HEK293 (cell line): ENCODE data around the gene SLC43A3.

Source experiments
- CTCF ChIA-PET: fragments of 350-600 bp; formaldehyde crosslinking; extraction: SDS; loops from one replicate; lab custom pipeline; 2021; ENCODE audit warnings: antibody characterized with exemption; lab: Yijun Ruan, JAX
- POLR2A ChIA-PET: fragments of 300-600 bp; formaldehyde crosslinking; extraction: SDS; loops from one replicate; lab custom pipeline; 2020; ENCODE audit warnings: antibody characterized with exemption, inconsistent platforms; lab: Yijun Ruan, JAX
- H3K27ac ChIP-seq: fragments of 200-500 bp; sonication (Bioruptor generic); 2 replicates; pipeline ENCODE4 v1.5.1; 2014; ENCODE audit warnings: low read depth, low read length, control low read depth, inconsistent platforms; ENCODE audit errors: extremely low read depth
- H3K36me3 ChIP-seq, 2 experiments: fragments of 200-500 bp in 1 of 2; sonication (Bioruptor generic) in 1 of 2; 1 replicate in 1 of 2; 2 replicates in 1 of 2; pipeline ENCODE4 v1.5.1; 2014 to 2017; ENCODE audit warnings: inconsistent platforms in 2 of 2, low read length in 2 of 2; ENCODE audit not compliant: control insufficient read depth in 2 of 2, insufficient read depth in 1 of 2
- H3K4me1 ChIP-seq: fragments of 200-500 bp; sonication (Bioruptor generic); 2 replicates; pipeline ENCODE4 v1.5.1; 2014; ENCODE audit warnings: mild to moderate bottlenecking, low read length, inconsistent platforms; ENCODE audit not compliant: control insufficient read depth, insufficient read depth
- H3K4me3 ChIP-seq: 2 replicates; pipeline ENCODE4 v1.5.1; 2011; ENCODE audit warnings: low read depth, mild to moderate bottlenecking, control low read depth, low read length, moderate library complexity
- H3K9me3 ChIP-seq: fragments of 200-500 bp; sonication (Bioruptor generic); 2 replicates; pipeline ENCODE4 v1.5.1; 2014; ENCODE audit warnings: low read depth, low read length, inconsistent platforms; ENCODE audit not compliant: control insufficient read depth, insufficient read depth
- ATF2 ChIP-seq: fragments of 450-650 bp; formaldehyde crosslinking; IDR thresholded peaks from 2 replicates; pipeline ENCODE4 v1.5.1; 2016; ENCODE audit warnings: missing biosample characterization, missing genetic modification characterization, low read depth
- BCL11B ChIP-seq: fragments of 450-650 bp; formaldehyde crosslinking; IDR thresholded peaks from 2 replicates; pipeline ENCODE4 v1.5.1; 2016; ENCODE audit warnings: low read depth, missing biosample characterization, missing genetic modification characterization
- SCRT1 ChIP-seq: fragments of 450-650 bp; formaldehyde crosslinking; IDR thresholded peaks from 2 replicates; pipeline ENCODE4 v1.5.1; 2016; ENCODE audit warnings: missing biosample characterization, missing genetic modification characterization, borderline replicate concordance
- TSHZ1 ChIP-seq: fragments of 450-650 bp; formaldehyde crosslinking; IDR thresholded peaks from 2 replicates; pipeline ENCODE4 v1.5.1; 2016; ENCODE audit warnings: missing biosample characterization, missing genetic modification characterization, borderline replicate concordance
- ZBTB1 ChIP-seq: fragments of 450-650 bp; formaldehyde crosslinking; IDR thresholded peaks from 2 replicates; pipeline ENCODE4 v1.5.1; 2016; ENCODE audit warnings: missing biosample characterization, missing genetic modification characterization
- ZEB2 ChIP-seq: fragments of 450-650 bp; formaldehyde crosslinking; IDR thresholded peaks from 2 replicates; pipeline ENCODE4 v1.5.1; 2016; ENCODE audit warnings: missing biosample characterization, missing genetic modification characterization
- ZFHX2 ChIP-seq: fragments of 450-650 bp; formaldehyde crosslinking; conservative IDR thresholded peaks from 2 replicates; pipeline ENCODE4 v1.5.1; 2016; ENCODE audit warnings: missing biosample characterization, missing genetic modification characterization
- ZNF112 ChIP-seq: fragments of 450-650 bp; formaldehyde crosslinking; IDR thresholded peaks from 2 replicates; pipeline ENCODE4 v1.5.0; 2017; ENCODE audit warnings: missing biosample characterization, missing genetic modification characterization
- ZNF580 ChIP-seq: fragments of 450-650 bp; formaldehyde crosslinking; IDR thresholded peaks from 2 replicates; pipeline ENCODE4 v1.5.1; 2016; ENCODE audit warnings: missing biosample characterization, missing genetic modification characterization
- ZNF768 ChIP-seq: fragments of 450-650 bp; formaldehyde crosslinking; IDR thresholded peaks from 2 replicates; pipeline ENCODE4 v1.5.1; 2018; ENCODE audit warnings: missing biosample characterization, mild to moderate bottlenecking, missing genetic modification characterization
- ZNF792 ChIP-seq: fragments of 450-650 bp; formaldehyde crosslinking; IDR thresholded peaks from 2 replicates; pipeline ENCODE4 v1.5.1; 2016; ENCODE audit warnings: missing biosample characterization, missing genetic modification characterization
- TF ChIP-seq, protein P1 (sequence below): fragments of 450-650 bp; formaldehyde crosslinking; IDR thresholded peaks from 2 replicates; pipeline ENCODE4 v1.5.1; 2016; ENCODE audit warnings: missing biosample characterization, missing genetic modification characterization, low read depth
- TF ChIP-seq, protein P2 (sequence below): fragments of 450-650 bp; formaldehyde crosslinking; IDR thresholded peaks from 2 replicates; pipeline ENCODE4 v1.5.1; 2017; ENCODE audit warnings: missing biosample characterization, mild to moderate bottlenecking, missing genetic modification characterization, moderate library complexity

The SLC43A3 gene

GRCh38 chr11:57376095-57377090 lies 50.5 kb downstream of the SLC43A3 start:
- Histone ChIP-seq H3K36me3 (no peaks in the 10 kb centered on the region), H3K27ac (no peak overlapping the region), H3K4me1 (no peaks in the 10 kb centered on the region), H3K4me3 (no peak overlapping the region), H3K9me3 (no peaks in the 10 kb centered on the region)
- ChIA-PET POLR2A (no interaction called here), CTCF (no interaction called here)
- no peak for TF ChIP-seq TSHZ1 (tag by site-specific recombination)
- no peak for TF ChIP-seq ZNF580 (tag by site-specific recombination)
- no peak for TF ChIP-seq SCRT1 (tag by site-specific recombination)
- TF ChIP-seq BCL11B (tag by site-specific recombination) = no peak
- no peak for TF ChIP-seq ZEB2

- Histone ChIP-seq H3K4me1 (no peaks in the 10 kb centered on the region), H3K9me3 (no peaks in the 10 kb centered on the region), H3K27ac (no peak overlapping the region), H3K4me3 (no peak overlapping the region), H3K36me3 (no peaks in the 10 kb centered on the region)
- ChIA-PET CTCF (no interaction called here), POLR2A (no interaction called here)
- TF ChIP-seq ZNF112 (no peak), ZNF768 (tag by site-specific recombination) (no peak), ATF2 (tag by site-specific recombination) (no peak), ZBTB1 (tag by site-specific recombination) (no peak), ZFHX2 (tag by site-specific recombination) (no peak), ZNF792 (no peak)
- TF ChIP-seq, protein P1, sequence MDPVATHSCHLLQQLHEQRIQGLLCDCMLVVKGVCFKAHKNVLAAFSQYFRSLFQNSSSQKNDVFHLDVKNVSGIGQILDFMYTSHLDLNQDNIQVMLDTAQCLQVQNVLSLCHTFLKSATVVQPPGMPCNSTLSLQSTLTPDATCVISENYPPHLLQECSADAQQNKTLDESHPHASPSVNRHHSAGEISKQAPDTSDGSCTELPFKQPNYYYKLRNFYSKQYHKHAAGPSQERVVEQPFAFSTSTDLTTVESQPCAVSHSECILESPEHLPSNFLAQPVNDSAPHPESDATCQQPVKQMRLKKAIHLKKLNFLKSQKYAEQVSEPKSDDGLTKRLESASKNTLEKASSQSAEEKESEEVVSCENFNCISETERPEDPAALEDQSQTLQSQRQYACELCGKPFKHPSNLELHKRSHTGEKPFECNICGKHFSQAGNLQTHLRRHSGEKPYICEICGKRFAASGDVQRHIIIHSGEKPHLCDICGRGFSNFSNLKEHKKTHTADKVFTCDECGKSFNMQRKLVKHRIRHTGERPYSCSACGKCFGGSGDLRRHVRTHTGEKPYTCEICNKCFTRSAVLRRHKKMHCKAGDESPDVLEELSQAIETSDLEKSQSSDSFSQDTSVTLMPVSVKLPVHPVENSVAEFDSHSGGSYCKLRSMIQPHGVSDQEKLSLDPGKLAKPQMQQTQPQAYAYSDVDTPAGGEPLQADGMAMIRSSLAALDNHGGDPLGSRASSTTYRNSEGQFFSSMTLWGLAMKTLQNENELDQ (tag by site-specific recombination) = no peak
- TF ChIP-seq, protein P2, sequence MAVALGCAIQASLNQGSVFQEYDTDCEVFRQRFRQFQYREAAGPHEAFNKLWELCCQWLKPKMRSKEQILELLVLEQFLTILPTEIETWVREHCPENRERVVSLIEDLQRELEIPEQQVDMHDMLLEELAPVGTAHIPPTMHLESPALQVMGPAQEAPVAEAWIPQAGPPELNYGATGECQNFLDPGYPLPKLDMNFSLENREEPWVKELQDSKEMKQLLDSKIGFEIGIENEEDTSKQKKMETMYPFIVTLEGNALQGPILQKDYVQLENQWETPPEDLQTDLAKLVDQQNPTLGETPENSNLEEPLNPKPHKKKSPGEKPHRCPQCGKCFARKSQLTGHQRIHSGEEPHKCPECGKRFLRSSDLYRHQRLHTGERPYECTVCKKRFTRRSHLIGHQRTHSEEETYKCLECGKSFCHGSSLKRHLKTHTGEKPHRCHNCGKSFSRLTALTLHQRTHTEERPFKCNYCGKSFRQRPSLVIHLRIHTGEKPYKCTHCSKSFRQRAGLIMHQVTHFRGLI (tag by site-specific recombination) = no peak
These were observed 51.4 kb downstream of the SLC43A3 start for GRCh38 chr11:57375490-57375889.
